ENCODE data around the gene NINL.
A peak's percentile ranks its signal among the peaks of the same experiment; 100 is the strongest.
"Not testable (repeated sequence)": the region's sequence is repeated elsewhere in the genome, so short reads cannot be mapped to it uniquely, and the experiment has no call there.

Gene NINL

DNA sequence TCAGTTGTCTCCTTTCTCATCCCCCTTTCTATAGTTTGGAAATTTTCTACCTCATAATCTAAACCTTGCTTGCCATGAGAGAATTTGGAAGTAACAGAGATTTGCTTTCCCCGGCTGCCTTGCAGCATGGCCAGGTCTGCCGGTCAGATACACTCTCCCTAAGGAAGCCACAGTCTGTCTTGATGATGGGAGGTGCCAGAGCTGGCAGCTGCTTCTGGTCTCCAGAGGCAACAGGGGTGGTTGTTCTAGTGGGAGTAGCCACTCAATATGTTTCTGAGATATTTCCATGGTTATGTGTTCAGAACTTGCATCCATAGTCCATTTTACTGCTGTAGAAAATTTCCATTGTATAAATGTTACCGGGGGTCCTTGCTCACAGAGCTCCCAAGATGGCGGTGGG lies 5.4 kb upstream of the NINL start:
- not testable (repeated sequence) for DNase-seq

DNA sequence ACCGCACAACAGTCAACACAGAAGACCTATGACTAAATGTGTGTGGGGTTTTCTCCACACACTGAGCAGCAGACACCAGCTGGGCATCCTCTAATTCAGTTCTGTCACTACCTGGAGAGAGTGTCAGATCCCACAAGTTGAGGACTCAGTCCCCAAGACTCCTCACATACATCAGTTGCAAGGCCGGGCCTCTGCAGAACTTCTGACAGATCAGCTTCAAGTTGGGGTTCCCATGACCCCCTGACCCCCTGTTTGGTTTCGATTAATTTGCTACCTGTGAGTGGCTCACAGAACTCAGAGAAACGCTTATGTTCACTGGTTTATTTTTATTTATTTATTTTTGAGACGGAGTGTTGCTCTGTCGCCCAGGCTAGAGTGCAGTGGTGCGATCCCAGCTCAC lies 3.2 kb upstream of the NINL start:
- DNase-seq: no peak

DNA sequence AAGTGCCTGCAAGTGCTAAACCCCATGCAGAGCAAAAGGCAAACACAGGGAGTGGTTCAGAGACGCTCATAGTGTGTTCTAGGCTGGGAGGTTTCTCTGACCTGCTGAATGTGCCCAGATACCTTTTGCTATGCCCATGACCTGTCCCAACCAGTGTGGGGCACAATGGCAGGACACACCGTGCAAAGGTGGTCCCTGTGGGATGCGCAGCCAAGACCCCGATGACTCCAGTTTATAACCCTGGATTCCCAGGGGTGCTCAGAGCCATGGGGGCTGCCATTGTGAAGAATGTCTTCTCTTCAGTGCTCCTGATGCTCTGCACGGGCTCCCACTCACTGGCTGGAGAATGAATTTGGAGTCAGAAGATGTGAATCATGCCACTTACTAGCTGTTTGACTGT lies 2.2 kb upstream of the NINL start:
- no peak for DNase-seq

DNA sequence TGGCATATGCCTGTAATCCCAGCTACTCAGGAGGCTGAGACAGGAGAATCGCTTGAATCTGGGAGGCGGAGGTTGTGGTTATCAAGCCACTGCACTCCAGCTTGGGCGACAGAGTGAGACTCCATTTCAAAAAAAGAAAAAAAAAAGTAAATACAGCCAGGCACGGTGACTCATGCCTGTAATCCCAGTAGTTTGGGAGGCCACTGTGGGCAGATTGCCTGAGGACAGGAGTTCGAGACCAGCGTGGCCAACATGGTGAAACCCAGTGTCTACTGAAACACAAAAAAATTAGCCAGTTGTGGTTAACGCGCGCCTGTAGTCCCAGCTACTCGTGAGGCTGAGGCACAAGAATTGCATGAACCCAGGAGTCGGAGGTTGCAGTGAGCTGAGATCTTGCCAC lies 1.5 kb upstream of the NINL start:
- DNase-seq: no peak

DNA sequence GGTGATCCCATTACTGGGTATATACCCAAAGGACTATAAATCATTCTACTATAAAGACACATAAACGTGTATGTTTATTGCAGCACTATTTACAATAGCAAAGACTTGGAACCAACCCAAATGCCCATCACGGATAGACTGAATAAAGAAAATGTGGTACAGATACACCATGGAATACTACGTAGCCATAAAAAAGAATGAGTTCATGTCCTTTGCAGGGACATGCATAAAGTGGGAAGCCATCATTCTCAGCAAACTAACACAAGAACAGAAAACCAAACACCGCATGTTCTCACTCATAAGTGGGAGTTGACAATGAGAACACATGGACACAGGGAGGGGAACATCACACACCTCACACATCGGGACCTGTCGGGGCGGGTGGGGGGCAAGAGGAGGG lies 1.7 kb downstream of the NINL start:
- not testable (repeated sequence) for DNase-seq

DNA sequence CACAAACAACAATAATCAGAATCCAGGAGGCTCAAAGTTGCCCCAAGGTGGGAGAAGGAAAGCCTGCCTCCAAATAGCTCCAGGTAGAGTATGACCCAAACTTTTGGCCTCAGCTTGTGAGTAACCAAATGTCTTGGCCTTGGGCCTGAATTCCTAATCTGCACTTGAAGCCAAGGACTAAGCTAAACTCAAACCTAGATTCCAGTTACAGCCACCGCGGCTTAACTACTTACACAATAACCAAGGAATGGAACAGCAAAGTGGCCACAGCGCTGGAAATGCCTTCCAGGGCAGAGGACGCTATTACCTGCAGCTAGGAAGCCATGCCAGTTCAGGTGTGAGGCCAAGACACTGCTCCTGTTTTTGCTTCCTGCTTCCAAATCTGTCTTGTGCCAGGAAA lies 4.6 kb downstream of the NINL start:
- DNase-seq: no peak

DNA sequence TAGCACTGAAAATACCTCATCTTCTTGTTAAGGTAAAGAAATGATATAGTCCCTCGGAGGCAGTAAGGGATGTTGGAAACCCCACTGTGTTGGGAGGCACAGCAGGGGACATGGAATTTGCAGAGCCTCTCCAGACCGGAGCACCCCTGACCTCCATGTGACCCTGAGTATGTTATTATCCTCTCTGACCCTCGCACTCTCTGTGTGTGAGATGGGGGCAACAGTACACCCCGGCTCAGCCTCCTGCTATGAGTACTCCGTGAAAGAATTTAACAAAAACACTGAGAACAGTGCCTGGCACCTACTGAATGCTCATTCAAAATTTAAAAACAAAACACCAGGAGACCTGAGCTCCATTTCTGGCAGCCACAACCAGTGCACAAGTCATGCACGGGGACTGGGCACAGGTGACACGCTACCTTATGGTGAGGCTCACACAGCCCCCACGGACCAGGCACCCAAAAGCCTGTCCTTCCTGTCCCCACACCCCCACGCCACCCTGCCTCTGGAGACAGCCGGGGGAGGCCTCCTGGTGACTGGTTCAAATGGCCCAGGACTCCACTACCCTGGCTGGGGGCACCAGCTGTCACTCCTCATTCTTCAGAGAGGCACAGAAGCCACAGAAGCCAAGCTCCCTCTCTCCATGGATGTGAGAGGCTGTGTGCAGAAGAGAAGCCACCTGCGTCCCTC lies 6.1 kb downstream of the NINL start:
- no peak for DNase-seq

DNA sequence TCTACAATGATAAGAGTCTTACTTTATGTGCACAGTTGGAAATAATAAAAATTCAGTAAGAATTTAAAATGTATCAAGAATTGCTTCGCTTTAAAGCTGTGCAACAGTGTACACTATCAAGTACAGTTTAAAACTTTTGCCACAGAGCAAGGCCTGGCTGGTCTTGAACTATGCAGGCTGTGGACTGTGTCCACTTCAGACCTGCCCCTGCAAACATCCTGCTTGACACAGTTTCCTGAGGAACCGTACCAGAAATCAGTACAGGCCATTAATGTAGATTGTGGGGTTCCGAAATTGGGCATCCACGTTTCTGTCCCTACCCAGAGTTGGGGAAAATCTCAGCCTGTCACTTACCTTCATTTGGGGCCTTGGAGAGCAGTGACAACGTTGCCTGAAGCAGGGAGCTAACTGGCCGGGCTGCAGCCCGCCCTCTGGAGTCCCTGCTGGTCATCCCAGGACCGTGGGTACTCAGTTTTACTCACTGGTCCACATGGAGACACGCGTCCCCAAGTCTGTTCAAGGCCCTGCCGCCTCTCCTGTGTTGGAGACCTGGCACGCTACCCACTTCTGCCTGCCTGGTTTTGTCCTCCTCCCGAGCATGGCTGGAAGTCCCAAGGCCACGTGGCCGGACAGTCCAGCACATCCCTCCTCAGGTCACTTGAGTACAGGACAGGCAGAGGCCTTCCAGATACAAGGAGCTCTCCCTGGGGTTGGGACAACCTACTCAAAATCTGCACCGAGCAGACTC lies 8.4 kb downstream of the NINL start:
- no peak for DNase-seq

DNA sequence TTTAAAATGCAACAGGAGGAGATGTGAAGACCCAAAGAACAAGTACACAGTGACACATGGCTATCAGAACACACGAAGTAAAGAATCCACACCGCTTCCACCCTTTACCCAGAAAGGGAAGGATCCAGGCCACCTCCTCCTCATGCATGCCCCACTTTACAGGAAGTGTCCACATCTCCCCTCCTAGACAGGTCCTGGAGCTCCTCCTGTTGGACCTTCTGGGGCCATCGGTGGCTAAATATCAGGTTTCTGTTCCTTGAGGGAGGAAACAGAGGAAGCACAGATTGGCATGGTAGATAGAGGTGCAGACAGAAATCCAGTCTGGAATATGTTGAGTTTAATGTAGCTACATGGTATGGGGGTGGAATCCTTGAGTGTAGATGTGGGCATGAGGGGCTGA lies 10.9 kb downstream of the NINL start:
- DNase-seq: peak; percentile 6

DNA sequence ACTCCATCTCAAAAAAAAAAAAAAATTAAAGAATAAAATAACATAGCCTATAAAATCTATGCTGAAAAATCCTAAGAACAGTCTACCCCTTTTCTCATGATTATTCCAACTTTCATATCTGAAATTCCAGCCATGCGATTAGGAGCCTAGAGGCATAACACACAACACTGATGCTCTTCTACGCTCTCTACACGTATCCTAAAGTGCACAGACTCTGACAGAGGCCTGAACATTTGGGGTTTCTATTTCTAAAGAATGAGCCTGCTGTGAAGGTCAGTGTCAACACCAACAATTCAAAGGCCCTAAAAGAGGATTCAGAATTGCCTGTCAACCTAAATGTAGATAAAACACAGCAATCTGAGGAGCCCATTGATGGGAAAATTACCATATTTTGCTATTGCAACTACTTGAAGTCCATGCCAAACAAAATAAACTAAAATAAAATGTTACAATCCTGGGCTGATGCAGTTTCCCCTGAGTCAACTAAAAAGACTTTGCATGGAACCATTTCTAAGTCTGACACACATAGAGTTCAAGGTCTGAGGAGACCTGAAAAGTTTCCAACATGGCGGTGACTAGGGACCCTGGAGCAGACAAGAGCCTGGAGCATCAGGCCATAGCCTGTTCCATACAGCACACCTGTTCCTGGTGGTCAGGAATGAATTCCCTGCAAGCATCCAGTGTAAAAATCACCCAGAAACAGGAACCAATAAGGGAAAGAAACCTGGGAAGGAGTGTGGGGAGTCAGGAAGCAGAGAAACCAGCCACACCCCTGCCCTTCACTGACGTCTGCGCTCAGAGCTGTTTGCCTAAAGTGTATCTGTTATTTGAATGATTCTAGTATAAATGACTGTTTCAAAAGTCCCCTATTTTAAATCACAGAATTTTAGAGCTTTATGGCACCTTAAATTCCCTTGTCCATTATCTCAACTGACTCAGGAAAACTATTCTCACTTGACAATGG lies 11.8 kb downstream of the NINL start:
- no peak for DNase-seq

DNA sequence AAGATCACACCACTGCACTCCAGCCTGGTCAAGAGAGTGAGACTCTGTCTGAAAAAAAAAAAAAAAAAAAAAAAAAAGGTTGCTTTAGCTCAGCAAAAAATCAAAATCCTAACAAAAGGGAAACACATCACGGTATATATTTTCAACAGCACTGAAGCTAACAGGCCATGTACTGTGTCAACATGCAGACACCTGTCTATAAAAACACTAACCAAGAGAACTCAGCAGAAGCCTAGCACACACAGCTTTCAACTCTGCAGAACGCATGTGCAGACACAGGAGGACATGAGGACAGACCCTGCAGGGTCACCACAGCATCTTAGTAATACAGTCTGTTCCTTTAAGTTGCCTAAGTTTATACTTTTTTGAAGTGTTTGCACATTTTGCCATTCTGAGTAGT lies 13.5 kb downstream of the NINL start:
- no peak for DNase-seq

DNA sequence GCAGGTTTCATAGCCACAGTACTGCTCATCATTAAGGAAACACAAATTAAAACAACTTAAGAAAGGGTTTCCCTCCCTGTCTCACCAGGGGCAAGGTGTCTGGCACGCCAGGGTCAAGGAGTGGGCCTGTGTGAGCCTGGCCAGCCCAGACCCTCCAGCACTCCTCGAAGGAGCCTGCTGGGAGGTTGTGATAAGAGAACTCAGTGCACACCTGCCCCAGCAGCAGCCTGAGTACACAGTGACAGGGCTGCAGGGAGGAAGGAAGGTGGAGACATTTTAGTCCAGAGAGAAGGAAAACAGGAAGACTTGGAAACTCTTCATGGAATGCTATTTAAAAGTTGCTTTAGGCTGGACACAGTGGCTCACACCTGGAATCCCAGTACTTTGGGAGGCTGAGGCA lies 14.1 kb downstream of the NINL start:
- DNase-seq: no peak

DNA sequence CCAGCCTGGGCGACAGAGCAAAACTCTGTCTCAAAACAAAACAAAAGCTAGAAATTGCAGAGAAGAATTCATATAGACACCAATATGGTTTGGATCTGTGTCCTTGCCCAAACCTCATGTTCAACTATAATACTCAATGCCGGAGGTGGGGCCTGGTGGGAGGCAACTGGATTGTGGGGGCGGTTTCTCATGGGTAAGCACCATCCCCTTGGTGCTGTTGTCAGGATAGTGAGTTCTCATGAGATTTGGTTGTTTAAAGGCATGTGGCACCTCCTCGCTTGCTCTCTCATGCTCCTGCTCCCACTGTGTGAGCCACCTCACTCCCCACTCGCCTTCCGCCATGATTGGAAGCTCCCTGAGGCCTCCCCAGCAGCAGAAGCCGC lies 15.2 kb downstream of the NINL start:
- no peak for DNase-seq

DNA sequence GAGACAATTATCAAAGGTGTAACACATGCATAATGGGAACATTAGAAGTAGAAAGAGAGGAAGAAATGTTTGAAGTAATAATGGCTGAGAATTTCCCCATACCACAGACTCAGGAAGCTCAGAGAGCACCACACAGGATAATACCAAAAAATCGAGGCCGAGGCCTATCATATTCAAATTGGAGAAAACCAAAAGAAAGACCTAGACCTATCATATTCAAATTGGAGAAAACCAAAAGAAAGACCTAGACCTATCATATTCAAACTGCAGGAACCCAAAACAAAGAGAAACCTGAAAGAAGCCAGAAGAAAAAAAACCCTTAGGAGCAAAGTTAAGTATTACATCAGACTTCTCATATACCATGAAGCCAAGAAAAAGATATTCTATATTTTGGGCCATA lies 18.0 kb downstream of the NINL start:
- no peak for DNase-seq

DNA sequence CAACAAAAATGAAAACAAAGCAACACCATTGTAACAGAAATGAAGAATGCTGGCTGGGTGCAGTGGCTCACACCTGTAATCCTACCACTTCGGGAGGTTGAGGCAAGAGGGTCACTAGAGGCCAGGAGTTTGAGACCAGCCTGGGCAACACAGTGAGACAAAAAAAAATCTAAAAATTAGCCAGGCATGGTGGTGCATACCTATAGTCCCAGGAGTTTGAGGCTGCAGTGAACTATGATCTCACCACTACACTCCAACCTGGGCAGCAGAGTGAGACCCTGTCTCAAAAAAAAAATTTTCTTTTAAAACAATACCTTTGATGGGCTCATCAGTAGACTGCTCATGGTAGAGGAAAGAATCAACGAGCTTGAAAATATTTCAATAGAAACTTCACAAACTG lies 18.5 kb downstream of the NINL start:
- no peak for DNase-seq

DNA sequence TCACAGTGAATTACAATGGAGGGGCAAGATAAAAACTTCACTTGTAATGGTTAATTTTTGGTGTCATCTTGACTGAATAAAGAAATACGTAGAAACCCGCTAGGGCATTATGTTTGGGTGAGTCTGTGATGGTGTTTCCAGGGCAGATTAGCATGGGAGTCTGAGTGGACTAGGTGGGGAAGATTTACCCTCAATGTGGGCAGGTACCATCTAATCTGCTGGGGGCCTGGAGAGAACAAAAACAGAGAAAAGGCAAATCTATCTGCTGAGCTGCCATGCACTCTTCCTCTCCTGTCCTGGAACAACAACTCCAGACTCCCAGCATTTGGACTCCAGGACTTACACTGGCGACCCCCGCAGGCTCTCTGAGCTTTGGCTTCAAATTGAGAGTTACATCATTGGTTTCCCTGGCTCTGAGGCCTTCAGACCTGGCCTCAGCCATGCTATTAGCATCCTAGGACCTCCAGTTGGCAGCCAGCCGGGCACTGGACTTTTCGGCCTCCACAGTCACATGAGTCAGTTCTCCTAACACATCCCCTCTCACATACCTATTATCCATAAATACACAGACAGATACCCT lies 19.7 kb downstream of the NINL start:
- DNase-seq: no peak

DNA sequence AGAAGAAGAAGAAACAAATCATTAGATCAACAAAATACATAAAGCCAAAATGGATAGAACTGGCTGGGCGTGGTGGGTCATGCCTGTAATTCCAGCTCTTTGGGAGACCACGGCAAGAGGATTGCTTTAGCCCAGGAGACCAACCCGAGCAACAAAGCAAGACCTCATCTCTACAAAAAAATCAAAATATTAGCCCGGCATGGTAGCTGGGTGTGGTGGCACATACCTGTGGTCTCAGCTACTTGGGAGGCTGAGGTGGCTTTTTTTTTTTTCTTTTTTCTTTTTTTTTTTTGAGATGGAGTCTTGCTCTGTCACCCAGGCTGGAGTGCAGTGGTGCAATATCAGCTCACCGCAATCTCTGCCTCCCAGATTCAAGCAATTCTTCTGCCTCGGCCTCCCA lies 21.5 kb downstream of the NINL start:
- DNase-seq: no peak

DNA sequence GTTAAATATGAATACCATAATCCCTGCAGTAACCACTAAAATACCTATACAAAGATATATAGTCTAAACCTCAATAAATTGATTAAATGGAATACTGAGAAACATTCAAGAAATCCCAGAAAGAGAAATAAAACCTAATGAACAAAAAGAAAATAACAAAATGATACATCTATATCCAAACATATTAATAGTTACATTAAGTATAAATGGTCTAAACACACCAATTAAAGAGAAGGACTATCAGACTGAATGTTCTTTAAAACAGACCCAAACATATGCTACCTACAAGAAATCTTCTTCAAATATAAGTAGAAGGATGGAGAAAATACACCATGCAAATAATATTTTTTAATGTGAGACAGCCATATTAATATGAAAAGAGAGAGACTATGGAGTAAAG lies 22.0 kb downstream of the NINL start:
- DNase-seq: no peak

DNA sequence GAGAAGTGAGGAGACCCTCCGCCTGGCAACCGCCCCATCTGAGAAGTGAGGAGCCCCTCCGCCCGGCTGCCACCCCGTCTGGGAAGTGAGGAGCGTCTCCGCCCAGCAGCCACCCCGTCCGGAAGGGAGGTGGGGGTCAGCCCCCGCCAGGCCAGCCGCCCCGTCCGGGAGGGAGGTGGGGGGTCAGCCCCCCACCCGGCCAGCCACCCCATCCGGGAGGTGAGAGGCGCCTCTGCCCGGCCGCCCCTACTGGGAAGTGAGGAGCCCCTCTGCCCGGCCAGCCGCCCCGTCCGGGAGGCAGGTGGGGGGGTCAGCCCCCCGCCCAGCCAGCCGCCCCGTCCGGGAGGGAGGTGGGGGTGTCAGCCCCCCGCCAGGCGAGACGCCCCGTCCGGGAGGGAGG lies 23.6 kb downstream of the NINL start:
- not testable (repeated sequence) for DNase-seq

DNA sequence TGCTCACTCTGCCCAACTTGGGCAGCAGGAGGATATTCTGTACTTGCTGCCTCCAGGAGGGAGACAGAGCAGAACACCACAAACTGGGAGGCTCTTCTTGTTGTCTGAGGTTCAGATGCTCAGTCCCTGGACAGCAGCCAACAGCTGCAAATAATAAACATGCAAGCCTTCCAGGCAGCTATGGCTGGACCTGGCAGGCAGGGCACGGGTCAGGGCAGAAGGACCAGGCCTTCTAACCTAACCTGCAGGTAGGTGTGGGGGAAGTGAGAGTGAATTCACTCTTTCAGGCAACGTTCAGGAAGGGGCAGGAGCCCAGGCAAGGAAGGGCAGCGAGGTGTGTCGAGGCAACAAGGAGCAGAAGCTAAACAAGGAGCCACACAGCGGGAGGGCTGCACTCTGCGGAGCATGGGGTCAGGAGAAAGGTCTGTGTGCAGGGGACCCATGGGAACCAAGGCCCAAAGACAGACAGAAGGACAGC lies 31.5 kb downstream of the NINL start:
- no peak for DNase-seq

DNA sequence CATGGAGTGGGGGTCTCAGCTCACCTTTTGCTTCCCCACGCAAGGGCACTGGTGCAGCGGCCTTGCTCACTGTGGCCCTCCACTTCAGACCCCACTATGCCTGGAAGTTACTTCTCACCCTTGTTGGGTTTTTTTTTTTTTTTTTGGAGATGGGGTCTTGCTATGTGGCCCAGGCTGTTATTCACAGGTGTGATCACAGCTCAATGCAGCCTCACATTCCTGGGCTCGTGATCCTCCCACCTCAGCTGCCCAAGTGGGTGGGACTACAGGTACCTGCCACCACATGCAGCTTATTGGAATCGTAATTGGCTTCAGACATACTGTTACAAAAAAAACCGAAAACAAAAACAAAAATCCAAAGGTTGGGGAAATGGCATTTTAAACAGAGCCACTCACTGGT lies 32.4 kb downstream of the NINL start:
- DNase-seq: no peak

DNA sequence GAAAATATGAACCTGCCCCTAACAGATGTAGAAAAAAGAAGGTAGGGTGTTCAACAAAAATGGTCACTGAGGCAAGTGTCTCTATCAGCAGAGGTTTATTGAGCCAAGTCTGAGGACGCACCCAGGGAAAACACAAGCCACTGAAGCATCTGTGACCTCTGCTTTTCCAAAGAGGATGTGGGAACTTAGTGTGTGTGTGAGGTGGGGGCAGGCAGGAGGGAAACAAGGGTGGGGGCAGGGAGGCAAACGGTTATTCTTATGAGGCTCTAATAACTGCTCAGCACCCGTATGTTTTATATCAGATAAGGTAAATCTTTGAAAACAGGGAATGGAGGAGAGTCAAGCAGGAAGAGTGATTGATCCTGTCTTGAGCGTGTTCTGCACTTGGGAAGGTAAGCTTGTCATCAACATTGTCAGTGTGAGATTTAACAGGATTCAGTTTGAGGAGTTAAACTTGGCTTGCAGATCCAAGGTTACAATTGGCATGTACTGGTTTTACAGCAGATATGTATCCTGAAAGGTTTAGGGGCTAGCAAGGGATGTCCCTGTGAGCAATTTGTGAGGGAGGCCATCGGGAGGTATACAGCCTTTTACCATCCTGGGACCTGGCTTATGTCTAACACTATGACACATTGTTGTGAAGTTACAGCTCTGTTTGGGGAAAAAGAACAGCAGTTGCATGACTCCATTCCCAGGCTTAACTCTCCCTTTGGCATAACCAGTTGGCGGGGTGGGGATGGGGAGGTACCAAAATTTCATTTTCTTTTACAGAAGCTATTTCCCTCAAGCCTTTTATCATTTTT lies 33.7 kb downstream of the NINL start:
- no peak for DNase-seq

All from GF-D8 (cell line).